Measurements from ENCODE around the gene BABAM1. TPM values are rescaled to one million over a fixed set of nuclear protein-coding genes. Genes with fewer than 3 reads are reported as not detected.

The BABAM1 gene
- total and polyA plus RNA-seq, 10 of the 15 experiments (the other 5 are each of a cell fraction or from before 2014, with no cell fraction given), result 11.9 to 154 (median 103) TPM

DNA sequence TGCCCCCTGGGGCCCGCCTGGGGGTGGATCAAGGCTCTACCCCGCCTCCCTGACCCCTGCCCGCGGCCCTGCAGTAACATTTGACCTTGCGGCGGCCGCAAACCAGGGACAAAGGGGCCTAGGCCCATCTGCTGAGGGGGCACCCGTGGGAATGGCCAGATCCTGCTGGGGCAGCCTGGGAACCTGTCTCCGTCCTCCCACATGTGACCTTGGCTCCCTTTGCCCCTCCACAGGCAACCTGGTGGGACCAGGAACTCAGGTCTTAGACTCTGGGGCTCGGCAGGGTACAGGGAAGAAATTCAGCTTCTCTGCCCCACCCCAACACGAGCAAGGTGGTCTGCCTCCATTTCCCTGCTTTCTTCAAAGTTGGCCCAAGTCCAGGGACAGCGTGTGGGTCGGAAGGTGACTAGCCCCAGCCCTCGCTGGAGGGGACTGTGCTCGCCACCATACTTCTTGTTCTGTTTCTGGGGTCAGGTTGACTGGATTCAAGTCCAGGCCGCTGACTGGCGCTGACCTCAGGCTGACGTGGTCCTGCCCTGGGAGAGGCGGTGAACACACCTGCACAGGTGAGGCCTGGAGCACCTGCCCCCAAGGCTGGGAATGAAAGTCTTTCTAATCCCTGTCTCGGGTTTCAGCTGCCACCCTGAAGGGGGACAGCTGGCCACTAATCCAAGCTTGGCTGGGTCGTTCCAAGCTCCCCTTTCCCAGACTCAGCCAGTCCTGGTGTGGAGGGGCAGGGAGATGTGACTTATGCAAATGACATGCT lies 19.0 kb upstream of the BABAM1 start:
- FAIRE-seq (no peak), DNase-seq (ENCODE audit: low read depth, low spot score) (no peak), ATAC-seq (no peak)
- no peak overlapping the region for H3K9ac ChIP-seq (ENCODE audit: control insufficient read depth, insufficient read depth, low read length)
- H2AFZ ChIP-seq (ENCODE audit: control insufficient read depth, low read depth, low read length), result no peak overlapping the region
- intact Hi-C loops (cut with micrococcal nuclease; ENCODE audit: unreplicated experiment), result no loop called here
- H3K27me3 ChIP-seq (replicated peaks in 1 of 2; ENCODE audit: control insufficient read depth in 2 of 2, insufficient read depth in 2 of 2, low read length in 1 of 2), result no peaks in the 10 kb centered on the region
- no peak overlapping the region for H3K4me2 ChIP-seq (ENCODE audit: control insufficient read depth, insufficient read depth)
- no peak for TF ChIP-seq NR2F1 (conservative IDR thresholded peaks at IDR 0.05)
- TF ChIP-seq CREM (IDR thresholded peaks at IDR 0.05; ENCODE audit: low read depth), result no peak
- no peak for TF ChIP-seq BMI1 (IDR thresholded peaks at IDR 0.05; ENCODE audit: borderline replicate concordance)
- TF ChIP-seq HDAC6 (IDR thresholded peaks at IDR 0.05; ENCODE audit: unreplicated experiment), result no peak
- TF ChIP-seq, protein P1, sequence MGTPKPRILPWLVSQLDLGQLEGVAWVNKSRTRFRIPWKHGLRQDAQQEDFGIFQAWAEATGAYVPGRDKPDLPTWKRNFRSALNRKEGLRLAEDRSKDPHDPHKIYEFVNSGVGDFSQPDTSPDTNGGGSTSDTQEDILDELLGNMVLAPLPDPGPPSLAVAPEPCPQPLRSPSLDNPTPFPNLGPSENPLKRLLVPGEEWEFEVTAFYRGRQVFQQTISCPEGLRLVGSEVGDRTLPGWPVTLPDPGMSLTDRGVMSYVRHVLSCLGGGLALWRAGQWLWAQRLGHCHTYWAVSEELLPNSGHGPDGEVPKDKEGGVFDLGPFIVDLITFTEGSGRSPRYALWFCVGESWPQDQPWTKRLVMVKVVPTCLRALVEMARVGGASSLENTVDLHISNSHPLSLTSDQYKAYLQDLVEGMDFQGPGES (IDR thresholded peaks at IDR 0.05), result no peak
- TF ChIP-seq FOS (IDR thresholded peaks at IDR 0.05; ENCODE audit: borderline replicate concordance, extremely low read depth, insufficient read length), result no peak
- TF ChIP-seq MXI1 (IDR thresholded peaks at IDR 0.05; ENCODE audit: low read depth, low read length), result no peak
- TF ChIP-seq, protein P2, sequence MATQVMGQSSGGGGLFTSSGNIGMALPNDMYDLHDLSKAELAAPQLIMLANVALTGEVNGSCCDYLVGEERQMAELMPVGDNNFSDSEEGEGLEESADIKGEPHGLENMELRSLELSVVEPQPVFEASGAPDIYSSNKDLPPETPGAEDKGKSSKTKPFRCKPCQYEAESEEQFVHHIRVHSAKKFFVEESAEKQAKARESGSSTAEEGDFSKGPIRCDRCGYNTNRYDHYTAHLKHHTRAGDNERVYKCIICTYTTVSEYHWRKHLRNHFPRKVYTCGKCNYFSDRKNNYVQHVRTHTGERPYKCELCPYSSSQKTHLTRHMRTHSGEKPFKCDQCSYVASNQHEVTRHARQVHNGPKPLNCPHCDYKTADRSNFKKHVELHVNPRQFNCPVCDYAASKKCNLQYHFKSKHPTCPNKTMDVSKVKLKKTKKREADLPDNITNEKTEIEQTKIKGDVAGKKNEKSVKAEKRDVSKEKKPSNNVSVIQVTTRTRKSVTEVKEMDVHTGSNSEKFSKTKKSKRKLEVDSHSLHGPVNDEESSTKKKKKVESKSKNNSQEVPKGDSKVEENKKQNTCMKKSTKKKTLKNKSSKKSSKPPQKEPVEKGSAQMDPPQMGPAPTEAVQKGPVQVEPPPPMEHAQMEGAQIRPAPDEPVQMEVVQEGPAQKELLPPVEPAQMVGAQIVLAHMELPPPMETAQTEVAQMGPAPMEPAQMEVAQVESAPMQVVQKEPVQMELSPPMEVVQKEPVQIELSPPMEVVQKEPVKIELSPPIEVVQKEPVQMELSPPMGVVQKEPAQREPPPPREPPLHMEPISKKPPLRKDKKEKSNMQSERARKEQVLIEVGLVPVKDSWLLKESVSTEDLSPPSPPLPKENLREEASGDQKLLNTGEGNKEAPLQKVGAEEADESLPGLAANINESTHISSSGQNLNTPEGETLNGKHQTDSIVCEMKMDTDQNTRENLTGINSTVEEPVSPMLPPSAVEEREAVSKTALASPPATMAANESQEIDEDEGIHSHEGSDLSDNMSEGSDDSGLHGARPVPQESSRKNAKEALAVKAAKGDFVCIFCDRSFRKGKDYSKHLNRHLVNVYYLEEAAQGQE (IDR thresholded peaks at IDR 0.05; ENCODE audit: low read depth, low read length), result no peak
- TF ChIP-seq IKZF2 (IDR thresholded peaks at IDR 0.05), result no peak
- no peak for TF ChIP-seq BRCA1 (IDR thresholded peaks at IDR 0.05; ENCODE audit: low read depth, low read length)
- TF ChIP-seq IRF4 (IDR thresholded peaks at IDR 0.05; ENCODE audit: low read depth, low read length), result no peak
- no peak for TF ChIP-seq ZNF274 (IDR thresholded peaks at IDR 0.05; ENCODE audit: insufficient read depth, insufficient read length)
- TF ChIP-seq, protein P3, sequence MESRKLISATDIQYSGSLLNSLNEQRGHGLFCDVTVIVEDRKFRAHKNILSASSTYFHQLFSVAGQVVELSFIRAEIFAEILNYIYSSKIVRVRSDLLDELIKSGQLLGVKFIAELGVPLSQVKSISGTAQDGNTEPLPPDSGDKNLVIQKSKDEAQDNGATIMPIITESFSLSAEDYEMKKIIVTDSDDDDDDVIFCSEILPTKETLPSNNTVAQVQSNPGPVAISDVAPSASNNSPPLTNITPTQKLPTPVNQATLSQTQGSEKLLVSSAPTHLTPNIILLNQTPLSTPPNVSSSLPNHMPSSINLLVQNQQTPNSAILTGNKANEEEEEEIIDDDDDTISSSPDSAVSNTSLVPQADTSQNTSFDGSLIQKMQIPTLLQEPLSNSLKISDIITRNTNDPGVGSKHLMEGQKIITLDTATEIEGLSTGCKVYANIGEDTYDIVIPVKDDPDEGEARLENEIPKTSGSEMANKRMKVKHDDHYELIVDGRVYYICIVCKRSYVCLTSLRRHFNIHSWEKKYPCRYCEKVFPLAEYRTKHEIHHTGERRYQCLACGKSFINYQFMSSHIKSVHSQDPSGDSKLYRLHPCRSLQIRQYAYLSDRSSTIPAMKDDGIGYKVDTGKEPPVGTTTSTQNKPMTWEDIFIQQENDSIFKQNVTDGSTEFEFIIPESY (IDR thresholded peaks at IDR 0.05), result no peak
- no peak for TF ChIP-seq POLR2A (IDR thresholded peaks at IDR 0.05; ENCODE audit: low read depth, low read length)
- TF ChIP-seq SPI1 (IDR thresholded peaks at IDR 0.05; ENCODE audit: borderline replicate concordance, insufficient read depth, low read depth, low read length), result no peak
- ChIA-PET CTCF (interaction anchor here (1.1 to 3.8 kb wide), 3 partner anchors 12 to 34 kb away, joined by 3 to 17 read pairs (median 7); partner anchors contain the start of genes ANKLE1 and USHBP1), RAD21 (ENCODE audit: unreplicated experiment) (interaction anchor here (1.2 kb wide), 1 partner anchor 19 kb away, joined by 3 read pairs; the partner anchor contains the start of gene BABAM1), POLR2A (interaction anchor here (0.5 to 0.7 kb wide), 2 partner anchors 170 to 226 kb away, joined by 3 read pairs; no protein-coding TSS in a partner anchor), SMC1A (ENCODE audit: uncharacterized antibody, unreplicated experiment) (interaction anchor here (1.1 kb wide), 1 partner anchor 164 kb away, joined by 3 read pairs; no protein-coding TSS in a partner anchor)
- no peaks in the 10 kb centered on the region for H4K20me1 ChIP-seq (ENCODE audit: control insufficient read depth, insufficient read depth)
- peaks cover 9% of the 10 kb centered on the region for H3K4me1 ChIP-seq (ENCODE audit: control insufficient read depth, insufficient read depth, low read length)
- no peak overlapping the region for H3K4me3 ChIP-seq
- H3K27ac ChIP-seq (ENCODE audit: control insufficient read depth, insufficient read depth), result no peak overlapping the region
- peaks cover 7% of the 10 kb centered on the region for H3K79me2 ChIP-seq (ENCODE audit: control insufficient read depth, insufficient read depth, low read length)
- H3K9me3 ChIP-seq (replicated peaks; ENCODE audit: control insufficient read depth, insufficient read depth, low read length), result no peaks in the 10 kb centered on the region
- no peaks in the 10 kb centered on the region for H3K36me3 ChIP-seq (ENCODE audit: control insufficient read depth in 2 of 2, insufficient read depth in 2 of 2, low read length in 1 of 2)
- in situ Hi-C loops (cut with MboI), result no loop called here
- BruUV-seq (replicated peaks), result no TSS peak
- WGBS (ENCODE audit: insufficient coverage, insufficient replicate concordance, low lambda C conversion rate, missing lambda C conversion rate), result 63% methylated on average over 21 of the region's 21 CpGs

Measured in GM12878 (cell line).